SH-SY5Y (cell line): ENCODE measurements around the gene SLC39A11.

ENCODE experiments used
- GATA2 ChIP-seq: IDR thresholded peaks from 2 replicates; pipeline ENCODE4 v1.6.1; 2011; ENCODE audit warnings: mild to moderate bottlenecking, low read depth, low read length
- GATA3 ChIP-seq: IDR thresholded peaks from 2 replicates; pipeline ENCODE4 v1.6.1; 2011; ENCODE audit warnings: low read depth, mild to moderate bottlenecking, low read length, moderate library complexity

- TF ChIP-seq GATA2 (no peak), GATA3 (no peak)
Measured at GRCh38 chr17:72622661-72623433, 469.6 kb downstream of the SLC39A11 start.
